HepG2 (cell line): Measurements from ENCODE around the gene FAT2. TPM values are rescaled to one million over a fixed set of nuclear protein-coding genes. Genes with fewer than 3 reads are reported as not detected.

Experiments
- ATAC-seq: fragments of 200-7000 bp; cut with Tn5 transposase; 3 replicates; pipeline ENCODE4 v1.9.1; 2020; ENCODE audit warnings: mild to moderate bottlenecking, moderate library complexity
- BruUV-seq: library from RNA; stranded (reverse); fragments of 400-500 nt; replicated peaks from 2 replicates; lab custom pipeline; 2021; lab: Mats Ljungman, UMichigan
- CTCF ChIA-PET: fragments of 300-600 bp; formaldehyde crosslinking; extraction: SDS; loops from one replicate; lab custom pipeline; 2021; ENCODE audit warnings: low total read pairs, inconsistent platforms, low intra/inter-chr PET ratio; lab: Yijun Ruan, JAX
- POLR2A ChIA-PET: fragments of 350-600 bp; sonication (Branson Sonifier 250); formaldehyde crosslinking; loops from one replicate; lab custom pipeline; 2020; ENCODE audit warnings: antibody characterized with exemption, inconsistent platforms; lab: Yijun Ruan, JAX
- DNase-seq: peaks from one replicate; pipeline ENCODE4 v3.0.0-alpha.2; 2015; ENCODE audit warnings: low spot score
- FAIRE-seq: peaks from 3 replicates; lab custom pipeline; 2011; peaks lifted over from hg19 to GRCh38; lab: Jason Lieb, UNC
- H2AFZ ChIP-seq: one replicate; pipeline ENCODE4 v1.6.1; 2011; ENCODE audit warnings: low read length, inconsistent platforms
- H3K27ac ChIP-seq: fragments of 300-600 bp; 3 replicates; pipeline ENCODE4 v1.8.0; 2011; ENCODE audit warnings: mixed run types, mild to moderate bottlenecking, mixed read lengths, low read length, inconsistent platforms; ENCODE audit not compliant: insufficient read depth; ENCODE audit errors: extremely low read length
- H3K27me3 ChIP-seq, 2 experiments: fragments of 200-600 bp in 1 of 2; 2 replicates in 1 of 2; 3 replicates in 1 of 2; pipeline versions ENCODE4 v1.6.0 to v1.8.0; 2011; ENCODE audit warnings: low read length in 2 of 2, mild to moderate bottlenecking in 2 of 2, moderate library complexity in 2 of 2, inconsistent platforms in 1 of 2; ENCODE audit not compliant: insufficient read depth in 2 of 2, control insufficient read depth in 1 of 2
- H3K36me3 ChIP-seq, 2 experiments: fragments of 200-600 bp in 1 of 2; replicated peaks in 1 of 2; 2 replicates in 1 of 2; 3 replicates in 1 of 2; pipeline versions ENCODE4 v1.5.1 to v1.8.0; 2011; ENCODE audit warnings: low read length in 2 of 2, inconsistent platforms in 1 of 2; ENCODE audit not compliant: insufficient read depth in 2 of 2, control insufficient read depth in 1 of 2
- H3K4me1 ChIP-seq: 2 replicates; pipeline ENCODE4 v1.5.1; 2012; ENCODE audit warnings: low read length, inconsistent platforms; ENCODE audit not compliant: insufficient read depth
- H3K4me2 ChIP-seq: 2 replicates; pipeline ENCODE4 v1.6.0; 2011; ENCODE audit warnings: low read depth, low read length, inconsistent platforms
- H3K4me3 ChIP-seq, 3 experiments: fragments of 200-600 bp in 1 of 3; sonication (generic), shearing (Covaris generic) in 1 of 3; replicated peaks in 1 of 3; 2 replicates each; pipeline ENCODE4 v1.5.1; 2011 to 2016; ENCODE audit warnings: low read length in 3 of 3, inconsistent platforms in 2 of 3, low read depth in 2 of 3, mild to moderate bottlenecking in 2 of 3, control low read depth in 1 of 3, mixed read lengths in 1 of 3; ENCODE audit not compliant: insufficient read depth in 1 of 3
- H3K79me2 ChIP-seq: one replicate; pipeline ENCODE4 v1.6.1; 2011; ENCODE audit warnings: low read length, inconsistent platforms; ENCODE audit not compliant: insufficient read depth
- H3K9ac ChIP-seq: 2 replicates; pipeline ENCODE4 v1.6.0; 2011; ENCODE audit warnings: mild to moderate bottlenecking, low read depth, low read length, inconsistent platforms; ENCODE audit not compliant: insufficient read depth
- H3K9me3 ChIP-seq: 2 replicates; pipeline ENCODE4 v1.5.1; 2012; ENCODE audit warnings: mild to moderate bottlenecking, low read length
- H4K20me1 ChIP-seq: 2 replicates; pipeline ENCODE4 v1.6.0; 2011; ENCODE audit warnings: inconsistent platforms, mild to moderate bottlenecking, low read length, moderate library complexity; ENCODE audit not compliant: insufficient read depth
- HMG20B ChIP-seq: conservative IDR thresholded peaks from 2 replicates; pipeline ENCODE4 v1.6.1; 2016; ENCODE audit warnings: missing genetic modification reagents, missing compliant biosample characterization
- HNRNPUL1 ChIP-seq: fragments of 200-400 bp; formaldehyde crosslinking; IDR thresholded peaks from 2 replicates; pipeline ENCODE4 v1.6.1; 2017; ENCODE audit warnings: low read depth, mild to moderate bottlenecking, low read length, moderate library complexity
- ZFP90 ChIP-seq: sonication (generic); formaldehyde crosslinking; IDR thresholded peaks from 2 replicates; pipeline ENCODE4 v1.8.0; 2022; ENCODE audit warnings: missing genetic modification reagents, mild to moderate bottlenecking, inconsistent platforms, borderline replicate concordance
- WGBS: methylation state at CpG from one replicate; pipeline ENCODE4 v1.1.6; 2017; ENCODE audit warnings: low lambda C conversion rate; 5-methylcytosine and 5-hydroxymethylcytosine counted together
- in situ Hi-C: cut with HindIII; loops from 2 replicates; pipeline ENCODE4 v1.10.0; 2017; ENCODE audit warnings: low pct_unique_long_range_greater_than_20kb; ENCODE audit not compliant: extremely low pct_ligation_motif_present
- intact Hi-C: fragments of 100-400 bp; cut with micrococcal nuclease; formaldehyde crosslinking; loops from one replicate; pipeline ENCODE4 v1.10.0; 2022; ENCODE audit not compliant: unreplicated experiment
- polyA plus RNA-seq, 8 experiments: library from polyadenylated mRNA; depleted of rRNA in 3 of 8; stranded (reverse) in 7 of 8; unstranded in 1 of 8; fragments of >200 nt; fragmentation: Illumina TruSeq in 4 of 8; extraction: Trizol in 4 of 8; gene quantifications; 2 replicates each; pipeline versions ENCODE4 v1.2.1 to v1.2.3, GENCODE V29; 2011 to 2016; ENCODE audit warnings: low read depth in 4 of 8, missing spikeins in 1 of 8, mixed read lengths in 1 of 8; ENCODE audit not compliant: insufficient read depth in 1 of 8
- total RNA-seq, 5 experiments: library from RNA; depleted of rRNA; stranded (reverse); fragments of >200 nt; fragmentation: Illumina TruSeq; extraction: Trizol; gene quantifications; 2 replicates each; pipeline ENCODE4 v1.2.3, GENCODE V29; 2016; ENCODE audit warnings: low read depth in 1 of 5
- TF ChIP-seq, protein P1 (sequence below): sonication (generic); formaldehyde crosslinking; IDR thresholded peaks from 2 replicates; pipeline ENCODE4 v1.4.0; 2020; ENCODE audit warnings: missing genetic modification reagents

Gene FAT2
- total and polyA plus RNA-seq, 2 of the 13 experiments (the other 11 are each of a cell fraction or from before 2014, with no cell fraction given): not detected

DNA sequence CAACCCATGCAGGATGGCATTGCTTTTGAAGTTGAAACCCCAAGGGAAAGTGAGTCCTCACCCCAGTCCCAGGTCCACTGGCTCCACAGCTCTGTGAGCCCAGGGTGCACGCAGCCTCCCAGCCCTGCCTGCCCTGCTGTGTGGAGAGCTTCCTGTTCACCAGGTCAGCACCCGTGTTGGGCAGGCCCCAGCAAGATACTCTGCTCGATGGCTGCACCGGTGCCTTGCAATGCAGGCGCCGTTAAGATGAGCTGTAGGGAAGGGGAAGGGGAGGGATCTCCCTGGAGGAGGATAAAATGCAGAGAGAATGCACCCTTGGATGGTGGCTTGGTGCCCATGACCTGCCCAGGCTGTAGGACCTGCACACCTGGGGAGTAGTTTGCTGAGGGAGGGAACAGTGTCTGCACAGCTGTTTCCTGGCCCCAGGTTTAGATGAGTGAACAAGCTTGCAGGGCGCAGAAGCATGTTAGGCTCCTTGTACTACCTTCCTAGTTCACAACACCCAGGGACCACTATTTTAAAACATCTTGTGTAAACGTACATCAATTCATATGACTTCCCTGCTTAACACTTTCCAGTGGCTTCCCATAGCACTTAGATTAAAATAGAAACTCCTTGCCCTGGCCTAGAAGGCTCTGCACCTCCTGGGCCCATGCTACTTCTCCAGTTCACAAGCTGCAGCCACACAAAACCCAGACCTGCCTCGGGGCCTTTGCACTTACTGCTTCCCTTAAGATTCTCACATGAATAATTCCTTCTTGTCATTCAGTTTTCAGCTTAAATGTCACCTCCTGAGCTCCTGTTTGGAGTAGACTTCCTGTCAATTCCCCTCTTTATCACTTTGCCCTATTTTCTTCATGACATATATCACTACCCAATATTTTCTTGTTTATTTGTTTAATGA is 19.6 kb downstream of the FAT2 start:
- FAIRE-seq (no peak), ATAC-seq (no peak), DNase-seq (no peak)
- Histone ChIP-seq H3K4me3 (no peak overlapping the region), H3K36me3 (no peaks in the 10 kb centered on the region), H3K9ac (no peak overlapping the region), H3K27ac (no peak overlapping the region), H2AFZ (no peak overlapping the region), H3K4me1 (no peaks in the 10 kb centered on the region), H3K27me3 (peaks cover 0 to 30% of the 10 kb centered on the region in 2 experiments; a peak in 4 of 5 replicates), H3K4me2 (no peak overlapping the region), H3K9me3 (no peaks in the 10 kb centered on the region), H4K20me1 (no peaks in the 10 kb centered on the region), H3K79me2 (no peaks in the 10 kb centered on the region)
- BruUV-seq: no TSS peak
- TF ChIP-seq HMG20B (CRISPR knock-in tag): no peak
- TF ChIP-seq ZFP90 (CRISPR knock-in tag): no peak
- no peak for TF ChIP-seq HNRNPUL1
- TF ChIP-seq, protein P1, sequence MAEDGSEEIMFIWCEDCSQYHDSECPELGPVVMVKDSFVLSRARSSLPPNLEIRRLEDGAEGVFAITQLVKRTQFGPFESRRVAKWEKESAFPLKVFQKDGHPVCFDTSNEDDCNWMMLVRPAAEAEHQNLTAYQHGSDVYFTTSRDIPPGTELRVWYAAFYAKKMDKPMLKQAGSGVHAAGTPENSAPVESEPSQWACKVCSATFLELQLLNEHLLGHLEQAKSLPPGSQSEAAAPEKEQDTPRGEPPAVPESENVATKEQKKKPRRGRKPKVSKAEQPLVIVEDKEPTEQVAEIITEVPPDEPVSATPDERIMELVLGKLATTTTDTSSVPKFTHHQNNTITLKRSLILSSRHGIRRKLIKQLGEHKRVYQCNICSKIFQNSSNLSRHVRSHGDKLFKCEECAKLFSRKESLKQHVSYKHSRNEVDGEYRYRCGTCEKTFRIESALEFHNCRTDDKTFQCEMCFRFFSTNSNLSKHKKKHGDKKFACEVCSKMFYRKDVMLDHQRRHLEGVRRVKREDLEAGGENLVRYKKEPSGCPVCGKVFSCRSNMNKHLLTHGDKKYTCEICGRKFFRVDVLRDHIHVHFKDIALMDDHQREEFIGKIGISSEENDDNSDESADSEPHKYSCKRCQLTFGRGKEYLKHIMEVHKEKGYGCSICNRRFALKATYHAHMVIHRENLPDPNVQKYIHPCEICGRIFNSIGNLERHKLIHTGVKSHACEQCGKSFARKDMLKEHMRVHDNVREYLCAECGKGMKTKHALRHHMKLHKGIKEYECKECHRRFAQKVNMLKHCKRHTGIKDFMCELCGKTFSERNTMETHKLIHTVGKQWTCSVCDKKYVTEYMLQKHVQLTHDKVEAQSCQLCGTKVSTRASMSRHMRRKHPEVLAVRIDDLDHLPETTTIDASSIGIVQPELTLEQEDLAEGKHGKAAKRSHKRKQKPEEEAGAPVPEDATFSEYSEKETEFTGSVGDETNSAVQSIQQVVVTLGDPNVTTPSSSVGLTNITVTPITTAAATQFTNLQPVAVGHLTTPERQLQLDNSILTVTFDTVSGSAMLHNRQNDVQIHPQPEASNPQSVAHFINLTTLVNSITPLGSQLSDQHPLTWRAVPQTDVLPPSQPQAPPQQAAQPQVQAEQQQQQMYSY (CRISPR knock-in tag): no peak
- ChIA-PET POLR2A (no interaction called here), CTCF (no interaction called here)
- 34% methylated on average over 8 of the region's 9 CpGs for WGBS
- intact Hi-C loops (no loop called here), in situ Hi-C loops (no loop called here)
